Fibroblast of the conjunctiva (primary cell): ENCODE data around the gene NACAD.
"Not testable (repeated sequence)": the region's sequence is repeated elsewhere in the genome, so short reads cannot be mapped to it uniquely, and the experiment has no call there.

Experiments
- DNase-seq: peaks from one replicate; pipeline ENCODE4 v3.0.0-alpha.2; 2010; ENCODE audit warnings: low read depth

NACAD gene

GRCh38 chr7:45117582-45117981 is 28.8 kb upstream of the NACAD start:
- DNase-seq = no peak

- DNase-seq = no peak
Observed at GRCh38 chr7:45116048-45116447, 27.3 kb upstream of the NACAD start.

- no peak for DNase-seq
Observed at GRCh38 chr7:45114926-45115325, 26.2 kb upstream of the NACAD start.

- not testable (repeated sequence) for DNase-seq
Observed at GRCh38 chr7:45114257-45114656, 25.5 kb upstream of the NACAD start.

GRCh38 chr7:45112648-45113047 is 23.9 kb upstream of the NACAD start:
- DNase-seq = no peak

GRCh38 chr7:45111298-45112223 is 22.8 kb upstream of the NACAD start, which contains the start of gene TBRG4:
Gene TBRG4 (minus strand): TSS chr7:45111697. CDS start chr7:45109237, 2,460 bp downstream.
- DNase-seq = peak; percentile 79

- no peak for DNase-seq
Observed at GRCh38 chr7:45108863-45109262, 20.1 kb upstream of the NACAD start.

GRCh38 chr7:45107356-45107755 is 18.6 kb upstream of the NACAD start:
- DNase-seq = no peak

- no peak for DNase-seq
Observed at GRCh38 chr7:45106820-45107219, 18.1 kb upstream of the NACAD start.

- DNase-seq = no peak
Observed at GRCh38 chr7:45105588-45106188, 16.9 kb upstream of the NACAD start.

GRCh38 chr7:45104844-45105587 is 16.2 kb upstream of the NACAD start:
- no peak for DNase-seq

GRCh38 chr7:45103958-45104843 is 15.4 kb upstream of the NACAD start:
- no peak for DNase-seq

GRCh38 chr7:45102785-45103712 is 14.3 kb upstream of the NACAD start:
- no peak for DNase-seq

GRCh38 chr7:45101748-45102147 is 13.0 kb upstream of the NACAD start:
- DNase-seq = no peak

- no peak for DNase-seq
Observed at GRCh38 chr7:45100761-45101480, 12.2 kb upstream of the NACAD start.

GRCh38 chr7:45099891-45100760 is 11.4 kb upstream of the NACAD start:
- DNase-seq = no peak

- DNase-seq = no peak
Observed at GRCh38 chr7:45098983-45099839, 10.4 kb upstream of the NACAD start.

GRCh38 chr7:45092931-45093235 is 4.1 kb upstream of the NACAD start:
- no peak for DNase-seq
